ENCODE data around the gene TMCC2.

GRCh38 chr1:205256951-205257625, 29.3 kb downstream of the TMCC2 start:
- TF ChIP-seq CTCF (IDR thresholded peaks at IDR 0.05; ENCODE audit: low read length) (no peak), EZH2 (optimal IDR thresholded peaks at IDR 0.05; ENCODE audit: low read depth, low read length) (no peak), EZH2phosphoT487 (IDR thresholded peaks at IDR 0.05; ENCODE audit: low read length) (no peak)
